ENCODE results near the gene TMEM179. TPM values are rescaled to one million over a fixed set of nuclear protein-coding genes. Genes with fewer than 3 reads are reported as not detected.

The TMEM179 gene
- total RNA-seq, 1 experiment from 2014 or later = not detected

- no peak overlapping the region for H3K4me3 Mint-ChIP-seq (ENCODE audit: unreplicated experiment)
- no peaks in the 10 kb centered on the region for H3K4me1 ChIP-seq
- no peak overlapping the region for H3K27ac Mint-ChIP-seq (ENCODE audit: unreplicated experiment)
- H3K36me3 ChIP-seq (ENCODE audit: control insufficient read depth, insufficient read depth, low read length) = no peaks in the 10 kb centered on the region
- CTCF ChIA-PET = no interaction called here
- TF ChIP-seq CTCF (IDR thresholded peaks at IDR 0.05; ENCODE audit: insufficient read depth in 1 of 2, low read depth in 1 of 2, low read length in 1 of 2, severe bottlenecking in 1 of 2, unreplicated experiment in 1 of 2) = no peak
- no peaks in the 10 kb centered on the region for H3K36me3 Mint-ChIP-seq (ENCODE audit: insufficient read depth, unreplicated experiment)
- intact Hi-C loops (cut with micrococcal nuclease; ENCODE audit: unreplicated experiment) = no loop called here
- no peaks in the 10 kb centered on the region for H3K9me3 Mint-ChIP-seq (ENCODE audit: unreplicated experiment)
- peaks cover 41% of the 10 kb centered on the region for H3K27me3 Mint-ChIP-seq (ENCODE audit: insufficient read depth, unreplicated experiment)
- no peaks in the 10 kb centered on the region for H3K9me3 ChIP-seq
- POLR2A ChIA-PET = no interaction called here
- no peak overlapping the region for H3K4me3 ChIP-seq (ENCODE audit: low read depth, low read length)
- no peaks in the 10 kb centered on the region for H3K4me1 Mint-ChIP-seq (ENCODE audit: low read depth, unreplicated experiment)
- DNase-seq = no peak
- no TSS peak for BruUV-seq (replicated peaks)
- no peaks in the 10 kb centered on the region; the same call in 1 of the 2 replicates for H3K27me3 ChIP-seq (replicated peaks; ENCODE audit: control insufficient read depth, insufficient read depth, low read length)
Observed at GRCh38 chr14:104609666-104610065, 5.1 kb upstream of the TMEM179 start.

GRCh38 chr14:104603711-104604401 lies 716 bp downstream of the TMEM179 start:
- no TSS peak for BruUV-seq (replicated peaks)
- intact Hi-C loops (cut with micrococcal nuclease; ENCODE audit: unreplicated experiment) = no loop called here
- no peak for DNase-seq
- no peaks in the 10 kb centered on the region for H3K36me3 ChIP-seq (ENCODE audit: control insufficient read depth, insufficient read depth, low read length)
- no peaks in the 10 kb centered on the region for H3K4me1 ChIP-seq
- ChIA-PET CTCF (no interaction called here), POLR2A (no interaction called here)
- no peaks in the 10 kb centered on the region for H3K9me3 ChIP-seq
- no peak for TF ChIP-seq CTCF (IDR thresholded peaks at IDR 0.05; ENCODE audit: insufficient read depth in 1 of 2, low read depth in 1 of 2, low read length in 1 of 2, severe bottlenecking in 1 of 2, unreplicated experiment in 1 of 2)
- Mint-ChIP-seq H3K27me3 (ENCODE audit: insufficient read depth, unreplicated experiment) (peaks cover 37% of the 10 kb centered on the region), H3K27ac (ENCODE audit: unreplicated experiment) (no peak overlapping the region), H3K36me3 (ENCODE audit: insufficient read depth, unreplicated experiment) (no peaks in the 10 kb centered on the region), H3K9me3 (ENCODE audit: unreplicated experiment) (no peaks in the 10 kb centered on the region), H3K4me1 (ENCODE audit: low read depth, unreplicated experiment) (no peaks in the 10 kb centered on the region), H3K4me3 (ENCODE audit: unreplicated experiment) (no peak overlapping the region)
- H3K27me3 ChIP-seq (replicated peaks; ENCODE audit: control insufficient read depth, insufficient read depth, low read length) = no peaks in the 10 kb centered on the region; the same call in 1 of the 2 replicates
- no peak overlapping the region for H3K4me3 ChIP-seq (ENCODE audit: low read depth, low read length)

- H3K27me3 ChIP-seq (replicated peaks; ENCODE audit: control insufficient read depth, insufficient read depth, low read length) = no peaks in the 10 kb centered on the region; the same call in 1 of the 2 replicates
- no TSS peak for BruUV-seq (replicated peaks)
Observed at GRCh38 chr14:104602933-104603325, 1.6 kb downstream of the TMEM179 start.

More at GRCh38 chr14:104602933-104603325, 1.6 kb downstream of the TMEM179 start:
- H3K4me1 Mint-ChIP-seq (ENCODE audit: low read depth, unreplicated experiment) = no peaks in the 10 kb centered on the region
- no peaks in the 10 kb centered on the region for H3K36me3 Mint-ChIP-seq (ENCODE audit: insufficient read depth, unreplicated experiment)
- TF ChIP-seq CTCF (IDR thresholded peaks at IDR 0.05; ENCODE audit: insufficient read depth in 1 of 2, low read depth in 1 of 2, low read length in 1 of 2, severe bottlenecking in 1 of 2, unreplicated experiment in 1 of 2) = no peak
- no peak for DNase-seq
- Histone ChIP-seq H3K4me3 (ENCODE audit: low read depth, low read length) (no peak overlapping the region), H3K9me3 (no peaks in the 10 kb centered on the region), H3K36me3 (ENCODE audit: control insufficient read depth, insufficient read depth, low read length) (no peaks in the 10 kb centered on the region), H3K4me1 (no peaks in the 10 kb centered on the region)
- H3K27ac Mint-ChIP-seq (ENCODE audit: unreplicated experiment) = no peak overlapping the region
- no peak overlapping the region for H3K4me3 Mint-ChIP-seq (ENCODE audit: unreplicated experiment)
- intact Hi-C loops (cut with micrococcal nuclease; ENCODE audit: unreplicated experiment) = no loop called here
- peaks cover 30% of the 10 kb centered on the region for H3K27me3 Mint-ChIP-seq (ENCODE audit: insufficient read depth, unreplicated experiment)
- H3K9me3 Mint-ChIP-seq (ENCODE audit: unreplicated experiment) = no peaks in the 10 kb centered on the region
- ChIA-PET POLR2A (no interaction called here), CTCF (no interaction called here)

Data from Caco-2 (cell line).